DOHH2 (cell line): ENCODE results near the gene LDLRAD4.

Experiments used
- H3F3A ChIP-seq: fragments of 200-600 bp; sonication (generic), shearing (Covaris generic); 2 replicates; pipeline ENCODE4 v1.6.0; 2016; ENCODE audit warnings: antibody characterized with exemption, mild to moderate bottlenecking; ENCODE audit not compliant: control insufficient read depth, insufficient read depth
- H3K27ac ChIP-seq: fragments of 200-600 bp; sonication (generic); 2 replicates; pipeline ENCODE4 v1.5.1; 2014; ENCODE audit warnings: low read depth, mild to moderate bottlenecking, low read length, moderate library complexity
- H3K27me3 ChIP-seq: fragments of 200-600 bp; sonication (generic); 2 replicates; pipeline ENCODE4 v1.6.1; 2014; ENCODE audit warnings: mild to moderate bottlenecking, low read length, mixed read lengths; ENCODE audit not compliant: control insufficient read depth
- H3K36me3 ChIP-seq: fragments of 200-600 bp; sonication (generic); 2 replicates; pipeline ENCODE4 v1.6.1; 2014; ENCODE audit warnings: mild to moderate bottlenecking, low read length, moderate library complexity, mixed read lengths; ENCODE audit not compliant: control insufficient read depth
- H3K4me1 ChIP-seq: fragments of 200-600 bp; sonication (generic); 2 replicates; pipeline ENCODE4 v1.6.1; 2014; ENCODE audit warnings: mild to moderate bottlenecking, low read length, mixed read lengths; ENCODE audit not compliant: control insufficient read depth
- H3K4me2 ChIP-seq: fragments of 200-600 bp; sonication (generic); 2 replicates; pipeline ENCODE4 v1.6.0; 2014; ENCODE audit warnings: mild to moderate bottlenecking, low read length, moderate library complexity
- H3K4me3 ChIP-seq: fragments of 200-600 bp; sonication (generic); 2 replicates; pipeline ENCODE4 v1.5.1; 2014; ENCODE audit warnings: mild to moderate bottlenecking, low read length, mixed read lengths
- H3K79me2 ChIP-seq: fragments of 200-600 bp; sonication (generic); 2 replicates; pipeline ENCODE4 v1.6.1; 2014; ENCODE audit warnings: mild to moderate bottlenecking, low read length, mixed read lengths; ENCODE audit not compliant: control insufficient read depth
- H3K9me2 ChIP-seq: fragments of 200-600 bp; sonication (generic); replicated peaks from 2 replicates; pipeline ENCODE4 v1.6.1; 2014; ENCODE audit warnings: mild to moderate bottlenecking, low read length, mixed read lengths; ENCODE audit not compliant: control insufficient read depth
- H3K9me3 ChIP-seq: fragments of 200-600 bp; sonication (generic); 2 replicates; pipeline ENCODE4 v1.6.1; 2014; ENCODE audit warnings: antibody characterized with exemption, low read length, mixed read lengths; ENCODE audit not compliant: control insufficient read depth, insufficient read depth
- H4K20me1 ChIP-seq: fragments of 200-600 bp; sonication (generic); 2 replicates; pipeline ENCODE4 v1.6.0; 2014; ENCODE audit warnings: low read depth, mild to moderate bottlenecking, antibody characterized with exemption, low read length, moderate library complexity; ENCODE audit not compliant: control insufficient read depth, insufficient read depth
- EZH2phosphoT487 ChIP-seq: fragments of 200-600 bp; sonication (generic); IDR thresholded peaks from 2 replicates; pipeline ENCODE4 v1.6.1; 2017; ENCODE audit warnings: borderline replicate concordance, mild to moderate bottlenecking, antibody characterized with exemption, low read length, moderate library complexity, mixed read lengths
- TF ChIP-seq, protein P1 (sequence below): fragments of 200-600 bp; sonication (generic); IDR thresholded peaks from one replicate; pipeline ENCODE4 v1.5.1; 2014; ENCODE audit warnings: antibody characterized with exemption, mild to moderate bottlenecking, low read depth, low read length; ENCODE audit not compliant: poor library complexity, severe bottlenecking

The LDLRAD4 gene

DNA sequence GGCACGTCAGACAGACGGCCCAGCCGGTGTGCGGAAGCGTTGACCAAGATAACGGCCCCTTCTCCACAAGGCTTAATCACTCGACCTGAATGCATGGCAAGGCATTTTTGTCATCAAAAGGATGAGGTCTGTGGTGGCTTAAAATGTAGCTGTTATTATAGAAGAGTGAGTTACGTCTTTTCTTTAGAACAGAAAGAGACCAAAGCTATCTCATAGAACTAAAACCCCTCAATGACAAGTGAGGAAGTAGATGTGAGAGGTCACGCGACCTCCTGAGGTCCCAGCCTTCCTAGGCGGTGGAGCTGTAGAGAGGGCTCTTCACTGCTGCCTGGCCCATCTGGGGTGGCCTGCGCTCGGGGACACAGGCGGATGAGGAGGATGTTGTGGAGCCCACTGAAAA lies 75.7 kb downstream of the LDLRAD4 start:
- H3K36me3 ChIP-seq = no peaks in the 10 kb centered on the region
- H3K9me2 ChIP-seq = no peaks in the 10 kb centered on the region
- no peaks in the 10 kb centered on the region for H3K79me2 ChIP-seq
- no peaks in the 10 kb centered on the region for H3F3A ChIP-seq
- no peak overlapping the region for H3K4me3 ChIP-seq
- no peak for TF ChIP-seq EZH2phosphoT487
- TF ChIP-seq, protein P1, sequence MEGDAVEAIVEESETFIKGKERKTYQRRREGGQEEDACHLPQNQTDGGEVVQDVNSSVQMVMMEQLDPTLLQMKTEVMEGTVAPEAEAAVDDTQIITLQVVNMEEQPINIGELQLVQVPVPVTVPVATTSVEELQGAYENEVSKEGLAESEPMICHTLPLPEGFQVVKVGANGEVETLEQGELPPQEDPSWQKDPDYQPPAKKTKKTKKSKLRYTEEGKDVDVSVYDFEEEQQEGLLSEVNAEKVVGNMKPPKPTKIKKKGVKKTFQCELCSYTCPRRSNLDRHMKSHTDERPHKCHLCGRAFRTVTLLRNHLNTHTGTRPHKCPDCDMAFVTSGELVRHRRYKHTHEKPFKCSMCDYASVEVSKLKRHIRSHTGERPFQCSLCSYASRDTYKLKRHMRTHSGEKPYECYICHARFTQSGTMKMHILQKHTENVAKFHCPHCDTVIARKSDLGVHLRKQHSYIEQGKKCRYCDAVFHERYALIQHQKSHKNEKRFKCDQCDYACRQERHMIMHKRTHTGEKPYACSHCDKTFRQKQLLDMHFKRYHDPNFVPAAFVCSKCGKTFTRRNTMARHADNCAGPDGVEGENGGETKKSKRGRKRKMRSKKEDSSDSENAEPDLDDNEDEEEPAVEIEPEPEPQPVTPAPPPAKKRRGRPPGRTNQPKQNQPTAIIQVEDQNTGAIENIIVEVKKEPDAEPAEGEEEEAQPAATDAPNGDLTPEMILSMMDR = no peak
- H3K4me1 ChIP-seq = no peaks in the 10 kb centered on the region
- peaks cover 5% of the 10 kb centered on the region; the same call in 1 of the 2 replicates for H3K27me3 ChIP-seq
- H3K4me2 ChIP-seq = no peak overlapping the region
- H3K27ac ChIP-seq = no peak overlapping the region
- no peaks in the 10 kb centered on the region for H4K20me1 ChIP-seq
- no peaks in the 10 kb centered on the region for H3K9me3 ChIP-seq

DNA sequence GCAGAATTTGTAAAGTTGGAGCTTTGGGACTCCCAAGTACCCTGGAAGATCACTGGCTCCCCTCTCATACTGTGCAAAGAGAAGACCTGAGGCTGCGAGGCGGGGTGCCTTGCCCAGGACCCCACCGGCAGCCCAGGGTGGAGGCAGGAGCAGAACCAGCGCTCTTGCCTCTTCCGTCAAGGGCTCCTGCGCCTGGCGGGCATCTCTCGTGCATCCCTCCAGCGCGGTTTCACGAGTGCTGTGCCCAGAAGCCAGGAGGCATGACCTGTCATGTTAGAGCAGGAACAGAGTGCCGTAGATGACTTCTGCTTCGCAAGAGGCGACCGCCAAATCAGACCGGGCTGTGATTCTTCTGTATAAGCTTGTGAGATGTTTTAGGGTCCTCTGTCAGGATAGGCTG lies 77.3 kb downstream of the LDLRAD4 start:
- Histone ChIP-seq H3K27me3 (peaks cover 2% of the 10 kb centered on the region; the same call in 1 of the 2 replicates), H3F3A (no peaks in the 10 kb centered on the region), H3K4me3 (no peak overlapping the region), H3K36me3 (no peaks in the 10 kb centered on the region), H3K9me2 (no peaks in the 10 kb centered on the region), H3K4me1 (no peaks in the 10 kb centered on the region), H4K20me1 (no peaks in the 10 kb centered on the region), H3K9me3 (no peaks in the 10 kb centered on the region), H3K4me2 (no peak overlapping the region), H3K27ac (no peak overlapping the region), H3K79me2 (no peaks in the 10 kb centered on the region)
- TF ChIP-seq, protein P1 = no peak
- TF ChIP-seq EZH2phosphoT487 = no peak

DNA sequence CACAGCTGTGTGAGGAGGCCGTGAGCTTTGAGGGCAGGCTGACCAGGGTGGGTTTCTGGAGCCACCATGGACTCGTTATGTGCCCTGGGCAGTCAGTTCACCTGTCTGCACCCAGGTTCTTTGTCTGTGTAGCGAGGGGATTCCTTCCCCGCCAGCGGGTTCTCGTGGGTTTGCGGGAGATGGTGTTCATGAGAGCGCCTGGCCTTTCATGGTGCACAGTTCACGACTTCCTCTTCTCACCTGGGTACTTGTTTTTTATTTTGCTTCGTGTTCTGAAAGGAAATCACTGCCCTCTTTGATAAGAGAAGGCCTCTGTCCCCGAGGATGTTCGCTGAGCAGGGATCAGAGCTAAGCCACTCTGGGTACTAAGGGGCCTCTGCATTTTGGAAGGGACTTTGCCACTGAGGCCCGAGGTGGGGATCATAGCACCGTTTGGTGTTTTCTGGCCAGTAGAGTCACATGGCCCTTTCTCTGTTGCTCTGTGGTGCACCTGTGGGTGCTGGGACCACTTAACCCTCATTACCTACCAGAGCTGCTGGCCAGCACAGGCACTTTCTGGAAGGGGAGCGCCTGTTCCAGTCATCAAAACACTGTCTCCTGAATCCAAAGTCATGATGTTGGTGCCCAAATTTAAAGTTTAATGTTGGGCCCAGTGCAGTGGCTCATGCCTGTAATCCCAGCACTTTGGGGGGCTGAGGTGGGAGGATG lies 78.5 kb downstream of the LDLRAD4 start:
- H3K9me2 ChIP-seq = no peaks in the 10 kb centered on the region
- no peaks in the 10 kb centered on the region for H3K9me3 ChIP-seq
- H3K4me2 ChIP-seq = no peak overlapping the region
- H3F3A ChIP-seq = no peaks in the 10 kb centered on the region
- peaks cover 2% of the 10 kb centered on the region; the same call in 1 of the 2 replicates for H3K27me3 ChIP-seq
- H3K79me2 ChIP-seq = no peaks in the 10 kb centered on the region
- H3K4me1 ChIP-seq = no peaks in the 10 kb centered on the region
- H3K36me3 ChIP-seq = no peaks in the 10 kb centered on the region
- H3K27ac ChIP-seq = no peak overlapping the region
- H4K20me1 ChIP-seq = no peaks in the 10 kb centered on the region
- TF ChIP-seq, protein P1 = no peak
- no peak for TF ChIP-seq EZH2phosphoT487
- H3K4me3 ChIP-seq = no peak overlapping the region
